ENCODE results near the gene SPSB1.

GRCh38 chr1:9243066-9243739 is 49.5 kb upstream of the SPSB1 start:
- no peak for TF ChIP-seq TAF1 (IDR thresholded peaks at IDR 0.05; ENCODE audit: low read depth, low read length)
- no peak for TF ChIP-seq POLR2A (IDR thresholded peaks at IDR 0.05; ENCODE audit: low read depth, low read length)
- no peak for TF ChIP-seq POLR2AphosphoS5 (IDR thresholded peaks at IDR 0.05; ENCODE audit: low read depth, low read length)
- no peak for TF ChIP-seq PAX5 (IDR thresholded peaks at IDR 0.05; ENCODE audit: insufficient read depth, low read length, severe bottlenecking)
- TF ChIP-seq SPI1 (IDR thresholded peaks at IDR 0.05; ENCODE audit: low read depth, low read length): no peak
- no peak for TF ChIP-seq POU2F2 (IDR thresholded peaks at IDR 0.05; ENCODE audit: low read depth, low read length)

Data from GM12891 (cell line).